Suprapubic skin (tissue), 4 donors: ENCODE measurements around the gene GALK2. TPM values are rescaled to one million over a fixed set of nuclear protein-coding genes. Genes with fewer than 3 reads are reported as not detected.

Source experiments
- DNase-seq, 2 donors: peaks; one replicate each; pipeline ENCODE4 v3.0.0-alpha.2; 2019; ENCODE audit warnings: low spot score in 2 of 2
- H3K27ac ChIP-seq: fragments of 200-600 bp; sonication (generic); one replicate; pipeline ENCODE4 v1.5.1; 2019
- H3K27me3 ChIP-seq: fragments of 200-600 bp; sonication (generic); one replicate; pipeline ENCODE4 v1.5.1; 2019
- H3K36me3 ChIP-seq: fragments of 200-600 bp; sonication (generic); one replicate; pipeline ENCODE4 v1.5.1; 2019
- H3K4me1 ChIP-seq: fragments of 200-600 bp; sonication (generic); one replicate; pipeline ENCODE4 v1.5.1; 2019
- H3K4me3 ChIP-seq: fragments of 200-600 bp; sonication (generic); one replicate; pipeline ENCODE4 v1.5.1; 2019; ENCODE audit warnings: mild to moderate bottlenecking
- H3K9me3 ChIP-seq: fragments of 200-600 bp; sonication (generic); one replicate; pipeline ENCODE4 v1.5.1; 2019
- CTCF ChIP-seq, 2 donors: fragments of 200-600 bp in 1 of 2; fragments of 450-650 bp in 1 of 2; sonication (generic) in 1 of 2; IDR thresholded peaks; one replicate each; pipeline ENCODE4 v1.5.1; 2016 to 2019; ENCODE audit warnings: antibody characterized with exemption in 2 of 2, mild to moderate bottlenecking in 1 of 2, moderate library complexity in 1 of 2
- EP300 ChIP-seq: sonication (generic); formaldehyde crosslinking; IDR thresholded peaks from one replicate; pipeline ENCODE4 v1.6.1; 2017; ENCODE audit warnings: antibody characterized with exemption
- POLR2A ChIP-seq, 2 donors: fragments of 450-650 bp; IDR thresholded peaks; one replicate each; pipeline ENCODE4 v1.6.1; 2017; ENCODE audit warnings: antibody characterized with exemption in 2 of 2, mild to moderate bottlenecking in 2 of 2, moderate library complexity in 2 of 2
- POLR2AphosphoS5 ChIP-seq, 3 donors: sonication (generic); formaldehyde crosslinking; IDR thresholded peaks; one replicate each; pipeline ENCODE4 v1.6.1; 2017; ENCODE audit warnings: antibody characterized with exemption in 3 of 3
- WGBS: methylation state at CpG from one replicate; pipeline ENCODE4 v1.1.5; 2018; 5-methylcytosine and 5-hydroxymethylcytosine counted together
- total RNA-seq, 4 donors: library from RNA; depleted of rRNA; stranded (reverse); fragments of >200 nt; gene quantifications; one replicate each; pipeline ENCODE4 v1.1.0, GENCODE V29; 2016

The GALK2 gene
- total RNA-seq, 4 donors from 2014 or later, result 23.3 to 35.2 (median 33.8) TPM

- TF ChIP-seq POLR2AphosphoS5 (IDR thresholded peaks at IDR 0.05), result no peak
- no peak for TF ChIP-seq EP300
- TF ChIP-seq CTCF (IDR thresholded peaks at IDR 0.05), result no peak
- no peak for TF ChIP-seq POLR2A (IDR thresholded peaks at IDR 0.05)
- DNase-seq, result no peak
- peaks cover 16% of the 10 kb centered on the region for H3K36me3 ChIP-seq
- no peaks in the 10 kb centered on the region for H3K27me3 ChIP-seq
- H3K27ac ChIP-seq, result no peak overlapping the region
- no peaks in the 10 kb centered on the region for H3K4me1 ChIP-seq
- WGBS, result 88% methylated on average over 3 of the region's 3 CpGs
- H3K9me3 ChIP-seq, result no peaks in the 10 kb centered on the region
- no peak overlapping the region for H3K4me3 ChIP-seq
These were observed 133.0 kb downstream of the GALK2 start for GRCh38 chr15:49303003-49303402.

DNA sequence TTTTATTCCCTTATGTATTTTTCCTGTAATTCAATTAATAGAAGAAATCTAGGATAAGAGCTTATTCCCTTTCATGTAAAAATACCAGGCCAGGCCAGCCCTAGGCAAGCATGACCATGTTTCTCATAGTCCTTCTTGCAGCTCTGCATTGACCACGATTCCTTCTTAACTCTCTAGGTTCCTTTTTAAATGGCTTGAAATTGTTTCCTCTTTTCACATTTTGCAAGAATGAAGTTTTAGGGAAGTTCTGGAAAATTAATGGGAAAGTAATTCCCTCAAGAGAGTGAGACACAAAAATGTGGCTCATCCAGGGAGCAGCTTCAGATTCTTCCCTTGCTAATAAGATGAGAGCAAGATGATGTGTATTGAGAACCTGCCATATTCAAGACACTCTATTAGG is 136.5 kb downstream of the GALK2 start:
- no peaks in the 10 kb centered on the region for H3K27me3 ChIP-seq
- no peak for TF ChIP-seq EP300
- no peak for TF ChIP-seq POLR2AphosphoS5 (IDR thresholded peaks at IDR 0.05)
- no peak for TF ChIP-seq POLR2A (IDR thresholded peaks at IDR 0.05)
- TF ChIP-seq CTCF (IDR thresholded peaks at IDR 0.05), result no peak
- H3K36me3 ChIP-seq, result peaks cover 22% of the 10 kb centered on the region
- WGBS, result 84% methylated on average over 1 of the region's 1 CpG
- no peaks in the 10 kb centered on the region for H3K9me3 ChIP-seq
- no peak for DNase-seq
- H3K27ac ChIP-seq, result no peak overlapping the region
- no peaks in the 10 kb centered on the region for H3K4me1 ChIP-seq
- no peak overlapping the region for H3K4me3 ChIP-seq

- 98% methylated on average over 2 of the region's 2 CpGs for WGBS
- Histone ChIP-seq H3K4me1 (peaks cover 3% of the 10 kb centered on the region), H3K36me3 (peaks cover 26% of the 10 kb centered on the region), H3K27ac (no peak overlapping the region), H3K4me3 (no peak overlapping the region), H3K9me3 (no peaks in the 10 kb centered on the region), H3K27me3 (no peaks in the 10 kb centered on the region)
- no peak for DNase-seq
- TF ChIP-seq EP300 (no peak), POLR2A (IDR thresholded peaks at IDR 0.05) (no peak), CTCF (IDR thresholded peaks at IDR 0.05) (no peak), POLR2AphosphoS5 (IDR thresholded peaks at IDR 0.05) (no peak)
These were observed 138.6 kb downstream of the GALK2 start for GRCh38 chr15:49308686-49309085.

DNA sequence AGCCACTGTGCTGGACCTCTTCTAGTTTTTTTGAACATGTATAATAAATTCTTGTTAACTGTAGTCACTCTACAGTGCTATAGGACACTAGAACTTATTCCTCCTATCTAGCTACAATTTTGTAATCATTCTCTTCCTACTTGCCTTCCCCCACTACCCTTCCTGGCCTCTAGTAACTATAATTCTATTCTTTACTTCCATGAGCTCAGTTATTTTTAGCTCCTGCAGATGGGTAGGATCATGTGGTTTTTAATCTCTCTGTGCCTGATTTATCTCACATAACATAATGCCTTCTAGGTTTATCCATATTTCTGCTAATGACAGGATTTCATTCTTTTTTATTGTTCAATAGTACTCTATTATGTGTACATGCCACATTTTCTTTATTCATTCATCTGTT is 139.8 kb downstream of the GALK2 start:
- no peak overlapping the region for H3K27ac ChIP-seq
- H3K27me3 ChIP-seq, result no peaks in the 10 kb centered on the region
- H3K9me3 ChIP-seq, result no peaks in the 10 kb centered on the region
- TF ChIP-seq POLR2A (IDR thresholded peaks at IDR 0.05) (no peak), EP300 (no peak), POLR2AphosphoS5 (IDR thresholded peaks at IDR 0.05) (no peak), CTCF (IDR thresholded peaks at IDR 0.05) (no peak)
- no peak overlapping the region for H3K4me3 ChIP-seq
- peaks cover 3% of the 10 kb centered on the region for H3K4me1 ChIP-seq
- DNase-seq, result no peak
- peaks cover 16% of the 10 kb centered on the region for H3K36me3 ChIP-seq

DNA sequence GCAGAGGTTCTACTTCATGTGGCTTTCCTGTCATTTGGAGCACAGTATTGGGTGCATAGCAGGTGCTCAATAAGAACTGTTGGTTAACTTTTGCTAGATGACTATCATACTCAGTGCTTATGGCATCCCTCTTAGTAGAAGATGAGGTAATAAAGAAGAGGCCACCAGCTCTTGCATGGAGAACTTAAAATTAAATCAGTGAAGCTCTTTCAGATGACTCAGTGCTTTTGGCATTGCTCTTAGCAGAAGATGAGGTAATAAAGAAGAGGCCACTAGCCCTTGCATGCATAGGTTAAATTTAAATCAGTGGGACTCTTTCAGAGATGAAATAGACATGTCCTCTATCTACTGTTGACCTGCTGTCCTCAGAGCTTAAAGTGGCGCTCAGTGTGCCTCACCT is 143.6 kb downstream of the GALK2 start:
- WGBS, result 93% methylated on average over 1 of the region's 1 CpG
- Histone ChIP-seq H3K27me3 (no peaks in the 10 kb centered on the region), H3K4me1 (peaks cover 9% of the 10 kb centered on the region), H3K9me3 (no peaks in the 10 kb centered on the region), H3K27ac (no peak overlapping the region), H3K36me3 (peaks cover 11% of the 10 kb centered on the region), H3K4me3 (no peak overlapping the region)
- DNase-seq, result no peak
- TF ChIP-seq EP300 (no peak), POLR2AphosphoS5 (IDR thresholded peaks at IDR 0.05) (no peak), POLR2A (IDR thresholded peaks at IDR 0.05) (no peak), CTCF (IDR thresholded peaks at IDR 0.05) (no peak)
